ENCODE data around the gene CACNA1E.

GRCh38 chr1:181490740-181491712, 7.7 kb downstream of the CACNA1E start:
- TF ChIP-seq CTCF (IDR thresholded peaks at IDR 0.05): no peak
- no peak for TF ChIP-seq POLR2A (IDR thresholded peaks at IDR 0.05)
